IMR-90 (cell line): ENCODE results near the gene NPAP1. TPM values are rescaled to one million over a fixed set of nuclear protein-coding genes. Genes with fewer than 3 reads are reported as not detected.

ENCODE experiments used
- ATAC-seq: fragments of 200-7000 bp; cut with Tn5 transposase; 2 replicates; pipeline ENCODE4 v1.9.1; 2020; ENCODE audit warnings: low read depth, mild to moderate bottlenecking, moderate library complexity
- BruUV-seq: library from RNA; stranded (reverse); fragments of 400-500 nt; replicated peaks from 2 replicates; lab custom pipeline; 2021; lab: Mats Ljungman, UMichigan
- CTCF ChIA-PET: fragments of 300-600 bp; formaldehyde crosslinking; extraction: SDS; loops from one replicate; lab custom pipeline; 2021; ENCODE audit warnings: antibody characterized with exemption; lab: Yijun Ruan, JAX
- POLR2A ChIA-PET: fragments of 300-600 bp; sonication (Branson Sonifier 250); formaldehyde crosslinking; loops from one replicate; lab custom pipeline; 2022; ENCODE audit warnings: antibody characterized with exemption; ENCODE audit not compliant: unreplicated experiment; lab: Charles Lee
- DNase-seq: peaks from one replicate; pipeline ENCODE4 v3.0.0; 2013
- H2AFZ ChIP-seq: replicated peaks from 2 replicates; pipeline ENCODE3; 2013; ENCODE audit warnings: low read length, mild to moderate bottlenecking; ENCODE audit not compliant: poor library complexity
- H2AK5ac ChIP-seq: 2 replicates; pipeline ENCODE4 v1.6.1; 2013; ENCODE audit warnings: low read depth, low read length, inconsistent platforms
- H2AK9ac ChIP-seq: replicated peaks from 2 replicates; pipeline ENCODE3; 2013; ENCODE audit warnings: mild to moderate bottlenecking, low read depth, low read length, moderate library complexity; ENCODE audit not compliant: poor library complexity
- H2BK120ac ChIP-seq: 2 replicates; pipeline ENCODE4 v1.6.1; 2013; ENCODE audit warnings: low read depth, low read length, inconsistent platforms
- H2BK15ac ChIP-seq: 3 replicates; pipeline ENCODE4 v1.6.1; 2013; ENCODE audit warnings: low read depth, low read length, inconsistent platforms
- H2BK20ac ChIP-seq: 2 replicates; pipeline ENCODE4 v1.6.1; 2013; ENCODE audit warnings: low read depth, mild to moderate bottlenecking, inconsistent platforms, low read length, moderate library complexity
- H2BK5ac ChIP-seq: 2 replicates; pipeline ENCODE4 v1.6.1; 2013; ENCODE audit warnings: mild to moderate bottlenecking, low read depth, low read length, inconsistent platforms; ENCODE audit not compliant: poor library complexity, severe bottlenecking
- H3K14ac ChIP-seq: replicated peaks from 2 replicates; pipeline ENCODE4 v1.6.1; 2013; ENCODE audit warnings: low read depth, low read length, inconsistent platforms
- H3K18ac ChIP-seq: 2 replicates; pipeline ENCODE4 v1.6.1; 2013; ENCODE audit warnings: low read depth, low read length, control low read depth
- H3K23ac ChIP-seq: 2 replicates; pipeline ENCODE4 v1.6.1; 2013; ENCODE audit warnings: low read depth, low read length, inconsistent platforms
- H3K27ac ChIP-seq: 2 replicates; pipeline ENCODE4 v1.5.1; 2013; ENCODE audit warnings: mild to moderate bottlenecking, control low read depth, low read length; ENCODE audit not compliant: insufficient read depth
- H3K27me3 ChIP-seq: 2 replicates; pipeline ENCODE4 v1.6.1; 2013; ENCODE audit warnings: low read length; ENCODE audit not compliant: control insufficient read depth, insufficient read depth
- H3K36me3 ChIP-seq: 2 replicates; pipeline ENCODE4 v1.6.1; 2013; ENCODE audit warnings: low read length, mixed read lengths; ENCODE audit not compliant: control insufficient read depth, insufficient read depth
- H3K4ac ChIP-seq: 2 replicates; pipeline ENCODE4 v1.6.1; 2013; ENCODE audit warnings: low read depth, low read length, inconsistent platforms
- H3K4me1 ChIP-seq: 2 replicates; pipeline ENCODE4 v1.6.1; 2013; ENCODE audit warnings: low read length, mixed read lengths; ENCODE audit not compliant: control insufficient read depth, insufficient read depth
- H3K4me2 ChIP-seq: 2 replicates; pipeline ENCODE4 v1.6.1; 2013; ENCODE audit warnings: low read depth, mild to moderate bottlenecking, control low read depth, low read length, moderate library complexity
- H3K4me3 ChIP-seq: 2 replicates; pipeline ENCODE4 v1.5.1; 2013; ENCODE audit warnings: low read depth, mild to moderate bottlenecking, control low read depth, low read length, moderate library complexity; ENCODE audit not compliant: insufficient read depth
- H3K56ac ChIP-seq: 2 replicates; pipeline ENCODE4 v1.6.1; 2013; ENCODE audit warnings: low read length, inconsistent platforms; ENCODE audit not compliant: insufficient read depth; ENCODE audit errors: extremely low read depth
- H3K79me1 ChIP-seq, 2 experiments: 2 replicates each; pipeline ENCODE4 v1.6.1; 2013; ENCODE audit warnings: low read length in 2 of 2, inconsistent platforms in 1 of 2, low read depth in 1 of 2
- H3K9ac ChIP-seq: 2 replicates; pipeline ENCODE4 v1.6.1; 2013; ENCODE audit warnings: low read depth, low read length, control low read depth
- H3K9me1 ChIP-seq: 2 replicates; pipeline ENCODE4 v1.6.1; 2013; ENCODE audit warnings: low read length, inconsistent platforms; ENCODE audit not compliant: insufficient read depth
- H3K9me3 ChIP-seq: 2 replicates; pipeline ENCODE4 v1.6.1; 2013; ENCODE audit warnings: low read length; ENCODE audit not compliant: control insufficient read depth, insufficient read depth
- H4K20me1 ChIP-seq: 2 replicates; pipeline ENCODE4 v1.6.1; 2013; ENCODE audit warnings: low read length, inconsistent platforms; ENCODE audit not compliant: insufficient read depth
- H4K5ac ChIP-seq: 2 replicates; pipeline ENCODE4 v1.6.1; 2013; ENCODE audit warnings: mild to moderate bottlenecking, low read depth, low read length, control low read depth
- H4K8ac ChIP-seq, 2 experiments: 2 replicates each; pipeline ENCODE4 v1.6.1; 2013; ENCODE audit warnings: low read depth in 2 of 2, low read length in 2 of 2, control low read depth in 1 of 2, inconsistent platforms in 1 of 2
- H4K91ac ChIP-seq: 2 replicates; pipeline ENCODE4 v1.6.1; 2013; ENCODE audit warnings: low read depth, low read length, inconsistent platforms; ENCODE audit not compliant: insufficient read depth
- CHD1 ChIP-seq: IDR thresholded peaks from 2 replicates; pipeline ENCODE4 v1.6.1; 2012; ENCODE audit warnings: low read depth, low read length, improper control_type of control experiment
- NFE2L2 ChIP-seq: fragments of 150-350 bp; IDR thresholded peaks from 2 replicates; pipeline ENCODE4 v1.6.1; 2016; ENCODE audit warnings: low read depth, mild to moderate bottlenecking, low read length
- RCOR1 ChIP-seq: IDR thresholded peaks from 2 replicates; pipeline ENCODE4 v1.6.1; 2012; ENCODE audit warnings: mild to moderate bottlenecking, low read length, improper control_type of control experiment; ENCODE audit not compliant: insufficient replicate concordance
- WGBS, 2 experiments: methylation state at CpG; one replicate each; pipeline versions ENCODE4 v1.1.5 to v1.1.7; 2013; ENCODE audit warnings: missing lambda C conversion rate in 2 of 2; ENCODE audit not compliant: insufficient read length in 1 of 2; ENCODE audit errors: extremely low coverage in 2 of 2; 5-methylcytosine and 5-hydroxymethylcytosine counted together
- dilution Hi-C: fragments of 300-500 bp; cut with HindIII; formaldehyde crosslinking; loops from one replicate; pipeline ENCODE4 v1.14.3; 2018; ENCODE audit warnings: low sequenced_read_pairs; ENCODE audit not compliant: unreplicated experiment
- in situ Hi-C: fragments of 300-500 bp; cut with MboI; formaldehyde crosslinking; loops from 3 replicates; pipeline ENCODE4 v1.14.3; 2019; ENCODE audit warnings: low sequenced_read_pairs, inconsistent platforms, mixed read lengths
- intact Hi-C: fragments of 100-400 bp; cut with micrococcal nuclease; formaldehyde crosslinking; loops from 2 replicates; pipeline ENCODE4 v1.10.0; 2022
- polyA plus RNA-seq, 3 experiments: library from polyadenylated mRNA; depleted of rRNA; stranded (reverse); fragments of >200 nt; gene quantifications; 2 replicates each; pipeline ENCODE4 v1.2.3, GENCODE V29; 2012; ENCODE audit warnings: low replicate concordance in 1 of 3
- total RNA-seq: library from RNA; depleted of rRNA; stranded (reverse); fragments of >200 nt; gene quantifications from 2 replicates; pipeline ENCODE4 v1.2.3, GENCODE V29; 2012
- TF ChIP-seq, protein P1 (sequence below): fragments of 150-350 bp; IDR thresholded peaks from 2 replicates; pipeline ENCODE4 v1.6.1; 2016; ENCODE audit warnings: low read depth, mild to moderate bottlenecking, low read length, moderate library complexity, borderline replicate concordance
- TF ChIP-seq, protein P2 (sequence below): fragments of 150-350 bp; IDR thresholded peaks from 2 replicates; pipeline ENCODE4 v1.6.1; 2017; ENCODE audit warnings: mild to moderate bottlenecking, antibody characterized with exemption, low read length, low read depth

The NPAP1 gene
- total and polyA plus RNA-seq, 2 of the 4 experiments (the other 2 are of a cell fraction), result not detected

DNA sequence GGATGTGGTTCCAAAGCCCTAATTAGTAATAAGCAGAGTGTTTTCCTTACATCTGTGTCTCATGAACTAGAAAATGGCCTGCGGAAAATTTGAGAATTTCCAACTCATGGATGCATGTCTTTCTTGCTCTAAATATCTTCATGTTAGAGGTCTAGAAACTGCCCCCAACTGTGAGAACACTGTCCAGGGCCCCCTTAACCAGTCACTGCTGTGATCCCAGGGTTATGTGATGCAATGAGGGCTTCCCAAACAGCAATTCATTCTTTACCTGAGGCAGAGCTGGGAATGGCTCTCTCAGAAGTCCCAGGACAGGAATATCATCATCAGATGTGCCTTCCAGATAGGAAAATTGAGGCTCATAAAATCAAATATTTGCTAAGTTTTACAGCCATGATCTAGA is 8.2 kb downstream of the NPAP1 start:
- POLR2A ChIA-PET, result no interaction called here
- H3K4me2 ChIP-seq, result no peak overlapping the region
- no peaks in the 10 kb centered on the region for H3K79me1 ChIP-seq
- no peaks in the 10 kb centered on the region for H3K4me1 ChIP-seq
- no peak overlapping the region for H3K14ac ChIP-seq
- no peak overlapping the region for H2BK20ac ChIP-seq
- CTCF ChIA-PET, result no interaction called here
- no peak overlapping the region for H2AFZ ChIP-seq
- BruUV-seq, result no TSS peak
- no peak overlapping the region for H3K18ac ChIP-seq
- no peaks in the 10 kb centered on the region for H3K9me1 ChIP-seq
- no CpG with 5 or more reads among the region's 1 CpG for WGBS, 2 experiments
- H2BK120ac ChIP-seq, result no peak overlapping the region
- no peak overlapping the region for H3K56ac ChIP-seq
- H4K91ac ChIP-seq, result no peak overlapping the region
- intact Hi-C loops (no loop called here), in situ Hi-C loops (no loop called here), dilution Hi-C loops (no loop called here)
- H4K20me1 ChIP-seq, result no peaks in the 10 kb centered on the region
- no peak overlapping the region for H3K4ac ChIP-seq
- no peaks in the 10 kb centered on the region for H3K27me3 ChIP-seq
- no peak overlapping the region for H3K27ac ChIP-seq
- ATAC-seq (no peak), DNase-seq (no peak)
- TF ChIP-seq, protein P1, sequence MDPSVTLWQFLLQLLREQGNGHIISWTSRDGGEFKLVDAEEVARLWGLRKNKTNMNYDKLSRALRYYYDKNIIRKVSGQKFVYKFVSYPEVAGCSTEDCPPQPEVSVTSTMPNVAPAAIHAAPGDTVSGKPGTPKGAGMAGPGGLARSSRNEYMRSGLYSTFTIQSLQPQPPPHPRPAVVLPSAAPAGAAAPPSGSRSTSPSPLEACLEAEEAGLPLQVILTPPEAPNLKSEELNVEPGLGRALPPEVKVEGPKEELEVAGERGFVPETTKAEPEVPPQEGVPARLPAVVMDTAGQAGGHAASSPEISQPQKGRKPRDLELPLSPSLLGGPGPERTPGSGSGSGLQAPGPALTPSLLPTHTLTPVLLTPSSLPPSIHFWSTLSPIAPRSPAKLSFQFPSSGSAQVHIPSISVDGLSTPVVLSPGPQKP, result no peak
- TF ChIP-seq RCOR1, result no peak
- no peak for TF ChIP-seq CHD1
- TF ChIP-seq, protein P2, sequence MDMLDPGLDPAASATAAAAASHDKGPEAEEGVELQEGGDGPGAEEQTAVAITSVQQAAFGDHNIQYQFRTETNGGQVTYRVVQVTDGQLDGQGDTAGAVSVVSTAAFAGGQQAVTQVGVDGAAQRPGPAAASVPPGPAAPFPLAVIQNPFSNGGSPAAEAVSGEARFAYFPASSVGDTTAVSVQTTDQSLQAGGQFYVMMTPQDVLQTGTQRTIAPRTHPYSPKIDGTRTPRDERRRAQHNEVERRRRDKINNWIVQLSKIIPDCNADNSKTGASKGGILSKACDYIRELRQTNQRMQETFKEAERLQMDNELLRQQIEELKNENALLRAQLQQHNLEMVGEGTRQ, result no peak
- TF ChIP-seq NFE2L2, result no peak
- H3K23ac ChIP-seq, result no peak overlapping the region
- peaks cover 7% of the 10 kb centered on the region for H3K9me3 ChIP-seq
- H3K4me3 ChIP-seq, result no peak overlapping the region
- no peak overlapping the region for H2BK15ac ChIP-seq
- H2BK5ac ChIP-seq, result no peak overlapping the region
- no peak overlapping the region for H3K9ac ChIP-seq
- no peak overlapping the region for H2AK9ac ChIP-seq
- H4K5ac ChIP-seq, result no peak overlapping the region
- no peaks in the 10 kb centered on the region for H3K36me3 ChIP-seq
- no peak overlapping the region for H2AK5ac ChIP-seq
- H4K8ac ChIP-seq, result no peak overlapping the region
